Measurements from ENCODE around the gene TMEM255B. TPM values are rescaled to one million over a fixed set of nuclear protein-coding genes. Genes with fewer than 3 reads are reported as not detected.

TMEM255B gene
- total and polyA plus RNA-seq, 2 donors (not counting 3 experiments of a cell fraction or from before 2014, with no cell fraction given): 105 to 121 TPM

DNA sequence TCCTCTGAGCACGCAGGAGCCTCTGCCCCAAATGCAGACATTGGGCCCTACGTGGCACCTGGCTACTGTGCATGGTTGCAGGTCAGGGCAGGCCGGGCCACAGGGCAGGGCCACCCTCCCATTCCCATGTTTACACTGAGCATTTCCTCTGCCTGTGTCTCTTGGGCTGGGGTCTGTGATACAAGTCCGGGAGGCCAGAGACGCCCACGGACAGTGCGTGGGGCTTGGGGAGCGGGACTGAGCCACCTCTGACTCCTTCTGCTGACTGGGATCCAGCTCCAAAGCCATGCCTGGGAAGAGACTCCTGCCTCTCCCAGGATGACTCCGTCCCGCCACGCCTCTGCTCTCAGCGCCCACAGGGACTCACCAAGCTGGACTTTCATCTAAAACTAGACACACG is 86.0 kb downstream of the TMEM255B start:
- POLR2A ChIA-PET: no interaction called here
- Histone ChIP-seq H3K36me3 (ENCODE audit: control insufficient read depth in 2 of 2, extremely low read depth in 1 of 2, insufficient read depth in 2 of 2, low read length in 2 of 2) (peaks cover 0 to 11% of the 10 kb centered on the region in 2 experiments), H3K4me3 (replicated peaks in 1 of 3; ENCODE audit: insufficient read depth in 1 of 3, low read depth in 1 of 3, low read length in 3 of 3) (no peak overlapping the region), H3K27me3 (ENCODE audit: control insufficient read depth in 2 of 2, insufficient read depth in 2 of 2, low read length in 2 of 2) (no peaks in the 10 kb centered on the region), H3K79me2 (ENCODE audit: control insufficient read depth, insufficient read depth, low read length) (no peaks in the 10 kb centered on the region), H3K4me2 (ENCODE audit: insufficient read depth, low read length) (no peak overlapping the region), H3K9me3 (replicated peaks; ENCODE audit: control insufficient read depth, insufficient read depth, low read length) (no peaks in the 10 kb centered on the region), H3K4me1 (ENCODE audit: control insufficient read depth, extremely low read depth, insufficient read depth, low read length) (no peaks in the 10 kb centered on the region), H3K27ac (ENCODE audit: insufficient read depth, low read depth, low read length) (no peak overlapping the region), H2AFZ (ENCODE audit: low read depth, low read length) (no peak overlapping the region), H3K9ac (replicated peaks; ENCODE audit: extremely low read depth, insufficient read depth, low read length) (no peak overlapping the region), H3K9me1 (replicated peaks; ENCODE audit: control insufficient read depth, extremely low read depth, insufficient read depth, low read length) (no peaks in the 10 kb centered on the region), H4K20me1 (replicated peaks; ENCODE audit: control insufficient read depth, extremely low read depth, insufficient read depth, low read length) (no peaks in the 10 kb centered on the region)
- TF ChIP-seq, protein P1, sequence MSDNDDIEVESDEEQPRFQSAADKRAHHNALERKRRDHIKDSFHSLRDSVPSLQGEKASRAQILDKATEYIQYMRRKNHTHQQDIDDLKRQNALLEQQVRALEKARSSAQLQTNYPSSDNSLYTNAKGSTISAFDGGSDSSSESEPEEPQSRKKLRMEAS (IDR thresholded peaks at IDR 0.05; ENCODE audit: insufficient read depth, insufficient read length): no peak
- TF ChIP-seq EZH2 (IDR thresholded peaks at IDR 0.05; ENCODE audit: borderline replicate concordance, low read depth, low read length, severe bottlenecking): no peak
- TF ChIP-seq MYC (IDR thresholded peaks at IDR 0.05; ENCODE audit: low read depth, low read length): no peak
- TF ChIP-seq JUN (IDR thresholded peaks at IDR 0.05; ENCODE audit: borderline replicate concordance, insufficient read depth, insufficient read length, low read depth): no peak
- no peak for TF ChIP-seq POLR2AphosphoS5 (IDR thresholded peaks at IDR 0.05; ENCODE audit: insufficient read depth, low read depth, low read length)
- TF ChIP-seq CTCF (IDR thresholded peaks at IDR 0.05; ENCODE audit: extremely low read depth in 1 of 2, insufficient read depth in 1 of 2, low read depth in 1 of 2, low read length in 2 of 2): no peak
- no peak for TF ChIP-seq POLR2A (IDR thresholded peaks at IDR 0.05; ENCODE audit: low read depth, low read length)
- TF ChIP-seq FOS (IDR thresholded peaks at IDR 0.05; ENCODE audit: borderline replicate concordance, insufficient read depth, low read length): no peak
- TF ChIP-seq GATA2 (IDR thresholded peaks at IDR 0.05; ENCODE audit: insufficient read depth, insufficient read length, low read depth, low read length): no peak
- intact Hi-C loops (cut with micrococcal nuclease): no loop called here
- no TSS peak for BruUV-seq (replicated peaks)
- dilution Hi-C loops (cut with MboI; ENCODE audit: extremely low pct_ligation_motif_present, low sequenced_read_pairs): no loop called here
- CTCF ChIA-PET: interaction anchor here (0.9 kb wide), 1 partner anchor 102 kb away, joined by 3 read pairs; no protein-coding TSS in a partner anchor
- FAIRE-seq: no peak
- no peak for DNase-seq (ENCODE audit: low read depth, low spot score)
